H1 (cell line): ENCODE measurements around the gene PMEPA1. TPM values are rescaled to one million over a fixed set of nuclear protein-coding genes. Genes with fewer than 3 reads are reported as not detected.

Experiments used
- CTCF ChIA-PET: fragments of 300-600 bp; sonication (Branson Sonifier 250); formaldehyde crosslinking; loops from one replicate; lab custom pipeline; 2021; ENCODE audit not compliant: partially characterized antibody; lab: Charles Lee
- POLR2A ChIA-PET: fragments of 300-600 bp; sonication (Branson Sonifier 250); formaldehyde crosslinking; loops from one replicate; lab custom pipeline; 2021; ENCODE audit warnings: inconsistent platforms; ENCODE audit not compliant: partially characterized antibody; lab: Charles Lee
- DNase-seq, 2 experiments: peaks; one replicate each; pipeline versions ENCODE4 v3.0.0 to v3.0.0-alpha.2; 2010 to 2022; ENCODE audit warnings: low spot score in 2 of 2, low read depth in 1 of 2, mixed read lengths in 1 of 2
- FAIRE-seq: peaks from 2 replicates; lab custom pipeline; 2011; peaks lifted over from hg19 to GRCh38; lab: Jason Lieb, UNC
- H2AFZ ChIP-seq: 2 replicates; pipeline ENCODE4 v1.8.1; 2012; ENCODE audit warnings: low read length, inconsistent platforms
- H2AK5ac ChIP-seq: 2 replicates; pipeline ENCODE4 v1.6.1; 2013; ENCODE audit warnings: low read depth, low read length
- H2BK120ac ChIP-seq: replicated peaks from 2 replicates; pipeline ENCODE3; 2013; ENCODE audit warnings: low read depth, low read length, inconsistent platforms
- H2BK12ac ChIP-seq: 2 replicates; pipeline ENCODE4 v1.6.1; 2013; ENCODE audit warnings: low read depth, low read length
- H2BK15ac ChIP-seq: 2 replicates; pipeline ENCODE4 v1.6.1; 2013; ENCODE audit warnings: low read length
- H2BK20ac ChIP-seq: 2 replicates; pipeline ENCODE4 v1.6.1; 2013; ENCODE audit warnings: low read length
- H2BK5ac ChIP-seq: 2 replicates; pipeline ENCODE4 v1.6.1; 2013; ENCODE audit warnings: low read depth, low read length
- H3K14ac ChIP-seq: 2 replicates; pipeline ENCODE4 v1.6.1; 2013; ENCODE audit warnings: inconsistent platforms; ENCODE audit not compliant: insufficient read length
- H3K18ac ChIP-seq: 2 replicates; pipeline ENCODE4 v1.6.1; 2013; ENCODE audit warnings: low read length; ENCODE audit errors: extremely low read depth
- H3K23ac ChIP-seq: 2 replicates; pipeline ENCODE4 v1.6.1; 2013; ENCODE audit warnings: inconsistent platforms; ENCODE audit not compliant: insufficient read length
- H3K23me2 ChIP-seq: 2 replicates; pipeline ENCODE4 v1.6.1; 2013; ENCODE audit warnings: low read depth, low read length
- H3K27ac ChIP-seq: 2 replicates; pipeline ENCODE4 v1.6.1; 2011; ENCODE audit warnings: low read depth, low read length, inconsistent platforms
- H3K27me3 ChIP-seq, 4 experiments: replicated peaks in 1 of 4; 1 replicate in 1 of 4; 2 replicates in 3 of 4; pipeline versions ENCODE4 v1.6.1 to v1.8.1; 2011 to 2013; ENCODE audit warnings: low read length in 3 of 4, mild to moderate bottlenecking in 3 of 4, inconsistent platforms in 2 of 4, mixed read lengths in 2 of 4, moderate library complexity in 1 of 4; ENCODE audit not compliant: control insufficient read depth in 3 of 4, insufficient read depth in 3 of 4; ENCODE audit errors: extremely low read depth in 1 of 4
- H3K36me3 ChIP-seq, 4 experiments: 2 replicates each; pipeline versions ENCODE4 v1.6.1 to v1.8.1; 2011 to 2013; ENCODE audit warnings: mild to moderate bottlenecking in 4 of 4, low read length in 3 of 4, moderate library complexity in 2 of 4, control low read depth in 1 of 4, inconsistent platforms in 1 of 4; ENCODE audit not compliant: insufficient read depth in 4 of 4, control insufficient read depth in 2 of 4
- H3K4ac ChIP-seq: replicated peaks from 2 replicates; pipeline ENCODE3; 2013; ENCODE audit warnings: low read length, low read depth, mixed read lengths, inconsistent platforms; ENCODE audit not compliant: insufficient read length
- H3K4me1 ChIP-seq, 4 experiments: replicated peaks in 1 of 4; 1 replicate in 1 of 4; 2 replicates in 3 of 4; pipeline versions ENCODE4 v1.6.1 to v1.8.1; 2011 to 2013; ENCODE audit warnings: low read length in 3 of 4, inconsistent platforms in 2 of 4, mixed read lengths in 1 of 4; ENCODE audit not compliant: insufficient read depth in 4 of 4, control insufficient read depth in 3 of 4
- H3K4me2 ChIP-seq, 2 experiments: 2 replicates each; pipeline versions ENCODE4 v1.6.1 to v1.8.1; 2011 to 2013; ENCODE audit warnings: low read depth in 2 of 2, low read length in 2 of 2, control low read depth in 1 of 2, inconsistent platforms in 1 of 2, mild to moderate bottlenecking in 1 of 2; ENCODE audit not compliant: insufficient read depth in 1 of 2
- H3K4me3 ChIP-seq, 4 experiments: fragments of 200-600, 300-600 bp in 1 of 4; sonication (generic), shearing (Covaris generic), sonication (Bioruptor Twin) in 1 of 4; 2 replicates each; pipeline versions ENCODE4 v1.5.1 to v1.8.1; 2011 to 2016; ENCODE audit warnings: low read length in 4 of 4, low read depth in 3 of 4, control low read depth in 2 of 4, inconsistent platforms in 2 of 4, mild to moderate bottlenecking in 2 of 4, mixed read lengths in 1 of 4, moderate library complexity in 1 of 4; ENCODE audit not compliant: insufficient read depth in 2 of 4; ENCODE audit errors: extremely low read depth in 1 of 4
- H3K56ac ChIP-seq: replicated peaks from 2 replicates; pipeline ENCODE3; 2013; ENCODE audit warnings: low read depth, mild to moderate bottlenecking, mixed read lengths, low read length, inconsistent platforms; ENCODE audit not compliant: insufficient read length
- H3K79me1 ChIP-seq: 2 replicates; pipeline ENCODE4 v1.6.1; 2013; ENCODE audit warnings: low read depth, low read length, control low read depth
- H3K79me2 ChIP-seq, 2 experiments: 2 replicates each; pipeline versions ENCODE4 v1.6.1 to v1.8.1; 2012 to 2013; ENCODE audit warnings: low read length in 2 of 2, mild to moderate bottlenecking in 2 of 2, inconsistent platforms in 1 of 2; ENCODE audit not compliant: insufficient read depth in 2 of 2, control insufficient read depth in 1 of 2
- H3K9ac ChIP-seq, 4 experiments: replicated peaks in 1 of 4; 1 replicate in 1 of 4; 2 replicates in 3 of 4; pipeline versions ENCODE4 v1.6.1 to v1.8.1; 2011 to 2013; ENCODE audit warnings: low read depth in 3 of 4, low read length in 3 of 4, control low read depth in 2 of 4, mild to moderate bottlenecking in 2 of 4, moderate library complexity in 2 of 4, inconsistent platforms in 1 of 4; ENCODE audit errors: extremely low read depth in 1 of 4
- H3K9me3 ChIP-seq, 2 experiments: 2 replicates each; pipeline versions ENCODE4 v1.6.1 to v1.8.1; 2012 to 2013; ENCODE audit warnings: mild to moderate bottlenecking in 2 of 2, moderate library complexity in 2 of 2, control low read depth in 1 of 2, inconsistent platforms in 1 of 2, low read depth in 1 of 2, low read length in 1 of 2, mixed read lengths in 1 of 2; ENCODE audit not compliant: insufficient read depth in 2 of 2
- H4K20me1 ChIP-seq, 2 experiments: replicated peaks in 1 of 2; 2 replicates each; pipeline versions ENCODE3 to v1.8.1; 2011 to 2013; ENCODE audit warnings: inconsistent platforms in 2 of 2, low read length in 2 of 2, mild to moderate bottlenecking in 1 of 2; ENCODE audit not compliant: insufficient read depth in 2 of 2, control insufficient read depth in 1 of 2
- H4K5ac ChIP-seq: 2 replicates; pipeline ENCODE4 v1.6.1; 2013; ENCODE audit warnings: low read length, low read depth, mixed read lengths, inconsistent platforms; ENCODE audit not compliant: insufficient read length
- H4K8ac ChIP-seq: 2 replicates; pipeline ENCODE4 v1.8.0; 2013; ENCODE audit warnings: mild to moderate bottlenecking, moderate library complexity, low read length, inconsistent platforms; ENCODE audit not compliant: insufficient read depth; ENCODE audit errors: extremely low read depth
- H4K91ac ChIP-seq: replicated peaks from 2 replicates; pipeline ENCODE3; 2013; ENCODE audit warnings: low read length, mixed read lengths, inconsistent platforms; ENCODE audit not compliant: insufficient read length
- BRCA1 ChIP-seq: IDR thresholded peaks from 2 replicates; pipeline ENCODE4 v1.6.1; 2012; ENCODE audit warnings: low read depth, low read length, improper control_type of control experiment
- CBX8 ChIP-seq: fragments of 300-800, 300-1000 bp; sonication (generic); IDR thresholded peaks from 2 replicates; pipeline ENCODE4 v1.7.1; 2016; ENCODE audit warnings: low read depth, low read length, borderline replicate concordance
- CHD1 ChIP-seq: IDR thresholded peaks from 2 replicates; pipeline ENCODE4 v1.6.1; 2012; ENCODE audit warnings: low read depth, low read length, improper control_type of control experiment
- JUN ChIP-seq: IDR thresholded peaks from 2 replicates; pipeline ENCODE4 v1.6.1; 2011; ENCODE audit warnings: low read depth, mild to moderate bottlenecking, improper control_type of control experiment, low read length
- JUND ChIP-seq: IDR thresholded peaks from 2 replicates; pipeline ENCODE4 v1.6.1; 2011; ENCODE audit warnings: mild to moderate bottlenecking, improper control_type of control experiment, low read length
- RBBP5 ChIP-seq: IDR thresholded peaks from 2 replicates; pipeline ENCODE4 v1.7.1; 2012; ENCODE audit warnings: low read depth, mild to moderate bottlenecking, inconsistent platforms, low read length, moderate library complexity, borderline replicate concordance
- SAP30 ChIP-seq: fragments of 300-600 bp; sonication (generic); IDR thresholded peaks from 2 replicates; pipeline ENCODE4 v1.7.1; 2012; ENCODE audit warnings: low read length, moderate library complexity, mild to moderate bottlenecking, inconsistent platforms; ENCODE audit not compliant: insufficient read depth, insufficient replicate concordance
- SIN3A ChIP-seq, 2 experiments: IDR thresholded peaks in 1 of 2; conservative IDR thresholded peaks in 1 of 2; 2 replicates each; pipeline ENCODE4 v1.6.1; 2011 to 2012; ENCODE audit warnings: low read length in 2 of 2, improper control_type of control experiment in 1 of 2, low read depth in 1 of 2, mild to moderate bottlenecking in 1 of 2
- SP1 ChIP-seq: IDR thresholded peaks from 2 replicates; pipeline ENCODE4 v1.6.1; 2011; ENCODE audit warnings: low read depth, low read length
- SP2 ChIP-seq: IDR thresholded peaks from 2 replicates; pipeline ENCODE4 v1.6.1; 2012; ENCODE audit warnings: mild to moderate bottlenecking, low read length, inconsistent platforms
- TAF1 ChIP-seq: IDR thresholded peaks from 2 replicates; pipeline ENCODE4 v1.6.1; 2011; ENCODE audit warnings: mild to moderate bottlenecking, low read depth, low read length
- TCF12 ChIP-seq: IDR thresholded peaks from 2 replicates; pipeline ENCODE4 v1.6.1; 2011; ENCODE audit warnings: low read depth, mild to moderate bottlenecking, low read length
- WGBS, 2 experiments: shearing (Covaris generic) in 1 of 2; methylation state at CpG; one replicate each; pipeline versions ENCODE4 v1.1.6 to v1.1.7; 2013 to 2015; ENCODE audit warnings: low lambda C conversion rate in 2 of 2, mixed read lengths in 2 of 2, inconsistent platforms in 1 of 2, low coverage in 1 of 2, missing lambda C conversion rate in 1 of 2; ENCODE audit not compliant: insufficient replicate concordance in 2 of 2, insufficient coverage in 1 of 2, insufficient read length in 1 of 2; ENCODE audit errors: extremely low coverage in 1 of 2, missing lambda C conversion rate in 1 of 2; 5-methylcytosine and 5-hydroxymethylcytosine counted together
- polyA plus RNA-seq, 7 experiments: library from polyadenylated mRNA; depleted of rRNA in 3 of 7; stranded (reverse) in 5 of 7; unstranded in 2 of 7; fragments of >200 nt in 5 of 7; fragments of 200-250 nt in 2 of 7; gene quantifications; 1 replicate in 5 of 7; 2 replicates in 1 of 7; 4 replicates in 1 of 7; pipeline versions ENCODE4 v1.2.1 to v1.2.3, GENCODE V29; 2011 to 2013; ENCODE audit warnings: missing spikeins in 2 of 7, mixed read lengths in 2 of 7
- total RNA-seq: library from RNA; stranded (reverse); fragmentation: NEBNext Ultra II Directional; extraction: Animal tissue kit (Norgen Biotek cat#: 25700); gene quantifications from 2 replicates; pipeline ENCODE4 v1.2.1, GENCODE V29; 2021

The PMEPA1 gene
- total and polyA plus RNA-seq, 2 of the 8 experiments (the other 6 are each of a cell fraction or from before 2014, with no cell fraction given): 12.7 to 20.5 TPM

- TF ChIP-seq SAP30 (no peak), SIN3A (conservative IDR thresholded peaks at IDR 0.05 in 1 of 2, IDR thresholded peaks at IDR 0.05 in 1 of 2; ENCODE audit: low read depth in 1 of 2, low read length in 2 of 2) (no peak), TAF1 (no peak), RBBP5 (no peak), BRCA1 (no peak), TCF12 (no peak), JUN (no peak), CHD1 (no peak), SP2 (no peak), SP1 (no peak), JUND (no peak), CBX8 (no peak)
- Histone ChIP-seq H3K9me3 (no peaks in the 10 kb centered on the region), H3K14ac (no peak overlapping the region), H4K8ac (no peak overlapping the region), H3K79me1 (no peaks in the 10 kb centered on the region), H3K36me3 (no peaks in the 10 kb centered on the region), H2BK12ac (no peak overlapping the region), H4K20me1 (no peaks in the 10 kb centered on the region), H3K4ac (no peak overlapping the region), H3K9ac (no peak overlapping the region), H3K4me3 (no peak overlapping the region), H3K56ac (no peak overlapping the region), H2BK15ac (no peak overlapping the region), H2AK5ac (no peak overlapping the region), H4K91ac (no peak overlapping the region), H2BK5ac (no peak overlapping the region), H3K4me2 (no peak overlapping the region), H4K5ac (no peak overlapping the region), H2BK20ac (no peak overlapping the region), H3K79me2 (no peaks in the 10 kb centered on the region), H2BK120ac (no peak overlapping the region), H3K27ac (no peak overlapping the region), H3K23me2 (no peaks in the 10 kb centered on the region), H3K23ac (no peak overlapping the region), H3K27me3 (no peaks in the 10 kb centered on the region), H2AFZ (no peak overlapping the region), H3K18ac (no peak overlapping the region), H3K4me1 (no peaks in the 10 kb centered on the region; a peak in 3 of 7 replicates)
- FAIRE-seq: no peak
- WGBS, 2 experiments: 85% methylated on average over 13 of the region's 13 CpGs; no CpG with 5 or more reads in 1 of the 2 experiments
- POLR2A ChIA-PET: no interaction called here
- DNase-seq: no peak
- CTCF ChIA-PET: interaction anchor here (1.0 to 3.2 kb wide), 8 partner anchors 10 to 611 kb away, joined by 3 to 25 read pairs (median 4); no protein-coding TSS in a partner anchor
Observed at GRCh38 chr20:57600320-57601210, 109.2 kb downstream of the PMEPA1 start.
